ENCODE results near the gene PHTF2.

DNA sequence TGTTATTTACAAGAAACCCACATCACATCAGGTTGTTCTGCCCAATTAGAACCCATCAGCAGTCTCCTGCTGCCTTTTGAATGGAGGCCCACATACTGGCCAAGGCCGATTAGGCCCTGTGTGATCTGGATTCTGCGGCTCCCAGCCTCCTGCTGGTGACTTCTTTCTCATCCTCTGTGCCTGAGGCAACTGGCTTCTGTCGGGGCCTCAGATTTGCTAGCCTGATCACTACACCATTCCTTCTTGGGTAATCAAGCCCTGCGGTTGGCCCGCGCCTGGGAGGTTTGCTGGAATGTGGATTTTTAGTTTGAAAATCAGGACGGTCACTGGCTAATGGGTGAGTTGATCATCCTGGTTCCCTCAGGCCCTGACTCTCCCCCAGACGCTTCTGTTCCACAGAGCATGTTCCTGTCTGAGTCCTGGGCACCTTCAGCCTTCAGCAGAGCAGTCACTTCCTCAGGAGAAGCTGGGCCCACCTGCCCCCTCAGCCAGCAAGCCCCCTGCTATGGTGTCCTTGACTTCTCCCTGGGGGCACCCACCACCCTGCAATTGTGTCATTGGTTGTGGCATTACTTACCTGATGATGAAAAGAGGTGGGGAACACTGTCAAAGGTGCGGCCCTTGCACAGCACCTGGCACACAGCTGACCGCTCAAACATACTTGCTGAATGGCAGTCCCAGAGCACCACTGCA is 207.6 kb downstream of the PHTF2 start:
- TF ChIP-seq, protein P1, sequence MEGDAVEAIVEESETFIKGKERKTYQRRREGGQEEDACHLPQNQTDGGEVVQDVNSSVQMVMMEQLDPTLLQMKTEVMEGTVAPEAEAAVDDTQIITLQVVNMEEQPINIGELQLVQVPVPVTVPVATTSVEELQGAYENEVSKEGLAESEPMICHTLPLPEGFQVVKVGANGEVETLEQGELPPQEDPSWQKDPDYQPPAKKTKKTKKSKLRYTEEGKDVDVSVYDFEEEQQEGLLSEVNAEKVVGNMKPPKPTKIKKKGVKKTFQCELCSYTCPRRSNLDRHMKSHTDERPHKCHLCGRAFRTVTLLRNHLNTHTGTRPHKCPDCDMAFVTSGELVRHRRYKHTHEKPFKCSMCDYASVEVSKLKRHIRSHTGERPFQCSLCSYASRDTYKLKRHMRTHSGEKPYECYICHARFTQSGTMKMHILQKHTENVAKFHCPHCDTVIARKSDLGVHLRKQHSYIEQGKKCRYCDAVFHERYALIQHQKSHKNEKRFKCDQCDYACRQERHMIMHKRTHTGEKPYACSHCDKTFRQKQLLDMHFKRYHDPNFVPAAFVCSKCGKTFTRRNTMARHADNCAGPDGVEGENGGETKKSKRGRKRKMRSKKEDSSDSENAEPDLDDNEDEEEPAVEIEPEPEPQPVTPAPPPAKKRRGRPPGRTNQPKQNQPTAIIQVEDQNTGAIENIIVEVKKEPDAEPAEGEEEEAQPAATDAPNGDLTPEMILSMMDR (IDR thresholded peaks at IDR 0.05; ENCODE audit: insufficient read depth, low read depth, low read length) = no peak
- TF ChIP-seq EZH2 (IDR thresholded peaks at IDR 0.05; ENCODE audit: insufficient read depth, low read length) = no peak

Measured in astrocyte (in vitro differentiated cells and primary cell).